Stimulated activated CD4-positive, alpha-beta T cell treated with anti-CD3 and anti-CD28 coated beads, Interleukin-4, amount 100 ng/mL, for 1 hour (primary cell): ENCODE measurements around the gene GPATCH2.
"Not testable (repeated sequence)": the region's sequence is repeated elsewhere in the genome, so short reads cannot be mapped to it uniquely, and the experiment has no call there.

ENCODE experiments used
- DNase-seq: peaks from one replicate; pipeline ENCODE4 v3.0.0-alpha.2; 2020

The GPATCH2 gene

GRCh38 chr1:217630711-217631591, at the start of gene GPATCH2, which contains the start of gene SPATA17:
TSS of gene GPATCH2 (minus strand) at chr1:217631090. CDS start at chr1:217630971, 119 bp downstream.
TSS of gene SPATA17 (plus strand) at chr1:217631344. CDS start at chr1:217631379, 35 bp downstream.
- peak; percentile 71 for DNase-seq

GRCh38 chr1:217674028-217674729, 43.3 kb upstream of the GPATCH2 start:
- no peak for DNase-seq

- no peak for DNase-seq
These were observed 42.5 kb upstream of the GPATCH2 start for GRCh38 chr1:217673387-217673786.

- DNase-seq: no peak
These were observed 37.6 kb upstream of the GPATCH2 start for GRCh38 chr1:217668351-217668940.

GRCh38 chr1:217661407-217661806, 30.5 kb upstream of the GPATCH2 start:
- no peak for DNase-seq

GRCh38 chr1:217660353-217661062, 29.6 kb upstream of the GPATCH2 start:
- DNase-seq: no peak

- no peak for DNase-seq
These were observed 19.8 kb upstream of the GPATCH2 start for GRCh38 chr1:217650674-217651073.

- DNase-seq: no peak
These were observed 16.9 kb upstream of the GPATCH2 start for GRCh38 chr1:217647791-217648190.

GRCh38 chr1:217642455-217642854, 11.6 kb upstream of the GPATCH2 start:
- DNase-seq: no peak

- DNase-seq: no peak
These were observed 3.5 kb downstream of the GPATCH2 start for GRCh38 chr1:217627431-217627830.

GRCh38 chr1:217626321-217626720, 4.6 kb downstream of the GPATCH2 start:
- no peak for DNase-seq

GRCh38 chr1:217622042-217622441, 8.8 kb downstream of the GPATCH2 start:
- no peak for DNase-seq

- DNase-seq: no peak
These were observed 10.1 kb downstream of the GPATCH2 start for GRCh38 chr1:217620814-217621213.

- DNase-seq: no peak
These were observed 13.8 kb downstream of the GPATCH2 start for GRCh38 chr1:217617126-217617525.

- DNase-seq: no peak
These were observed 16.6 kb downstream of the GPATCH2 start for GRCh38 chr1:217614200-217614712.

GRCh38 chr1:217605390-217605789, 25.5 kb downstream of the GPATCH2 start:
- no peak for DNase-seq

GRCh38 chr1:217602380-217602779, 28.5 kb downstream of the GPATCH2 start:
- DNase-seq: no peak

- DNase-seq: no peak
These were observed 31.7 kb downstream of the GPATCH2 start for GRCh38 chr1:217599154-217599553.

GRCh38 chr1:217590598-217590997, 40.3 kb downstream of the GPATCH2 start:
- no peak for DNase-seq

GRCh38 chr1:217586586-217586985, 44.3 kb downstream of the GPATCH2 start:
- DNase-seq: no peak

GRCh38 chr1:217585577-217585976, 45.3 kb downstream of the GPATCH2 start:
- no peak for DNase-seq

GRCh38 chr1:217584286-217584811, 46.5 kb downstream of the GPATCH2 start:
- DNase-seq: not testable (repeated sequence)
